Renal cortex interstitium (tissue), 11 donors: ENCODE results near the gene HOXA13. TPM values are rescaled to one million over a fixed set of nuclear protein-coding genes. Genes with fewer than 3 reads are reported as not detected.

Experiments used
- DNase-seq, 11 donors: peaks; one replicate each; pipeline ENCODE4 v3.0.0-alpha.2; 2013; ENCODE audit warnings: low read depth in 9 of 11, low spot score in 4 of 11; ENCODE audit errors: extremely low read depth in 1 of 11
- polyA plus RNA-seq, 3 donors: library from polyadenylated mRNA; unstranded; fragments of 120-200 nt; gene quantifications; one replicate each; pipeline ENCODE4 v1.2.1, GENCODE V29; 2013; ENCODE audit not compliant: insufficient read length in 3 of 3

HOXA13 gene
- polyA plus RNA-seq, 3 donors: 0.01 TPM; not detected in 2

DNA sequence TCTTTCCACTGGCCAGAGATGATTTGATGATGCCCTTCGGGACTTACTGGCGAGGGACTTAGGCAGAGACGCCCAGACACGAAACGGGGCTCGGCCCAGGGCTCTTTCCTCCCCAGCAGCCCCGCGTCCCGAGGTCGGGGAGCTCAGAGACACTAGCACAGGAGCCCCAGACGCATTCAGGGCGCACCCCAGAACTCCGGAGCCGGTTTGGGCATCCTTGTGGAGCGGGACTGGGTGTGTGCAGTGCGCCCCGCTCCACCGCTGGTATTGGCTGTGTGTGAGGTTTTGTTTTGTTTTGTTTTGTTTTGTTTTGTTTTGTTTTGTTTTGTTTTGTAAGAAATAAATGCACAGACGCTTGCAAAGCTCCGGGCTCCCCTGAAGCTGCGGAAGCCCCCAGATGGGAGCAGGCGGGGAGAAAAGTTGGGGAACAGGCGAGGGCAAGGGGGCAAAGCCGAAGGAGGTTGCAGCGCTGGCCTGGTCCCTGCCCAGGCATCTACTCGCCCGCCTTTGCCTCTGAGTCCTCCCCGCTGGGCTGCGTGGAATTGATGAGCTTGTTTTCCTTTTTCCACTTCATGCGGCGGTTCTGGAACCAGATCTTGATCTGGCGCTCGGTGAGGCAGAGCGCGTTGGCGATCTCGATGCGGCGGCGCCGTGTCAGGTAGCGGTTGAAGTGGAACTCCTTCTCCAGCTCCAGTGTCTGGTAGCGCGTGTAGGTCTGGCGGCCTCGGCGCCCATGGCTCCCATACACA is 54.6 kb downstream of the HOXA13 start:
- no peak for DNase-seq

DNA sequence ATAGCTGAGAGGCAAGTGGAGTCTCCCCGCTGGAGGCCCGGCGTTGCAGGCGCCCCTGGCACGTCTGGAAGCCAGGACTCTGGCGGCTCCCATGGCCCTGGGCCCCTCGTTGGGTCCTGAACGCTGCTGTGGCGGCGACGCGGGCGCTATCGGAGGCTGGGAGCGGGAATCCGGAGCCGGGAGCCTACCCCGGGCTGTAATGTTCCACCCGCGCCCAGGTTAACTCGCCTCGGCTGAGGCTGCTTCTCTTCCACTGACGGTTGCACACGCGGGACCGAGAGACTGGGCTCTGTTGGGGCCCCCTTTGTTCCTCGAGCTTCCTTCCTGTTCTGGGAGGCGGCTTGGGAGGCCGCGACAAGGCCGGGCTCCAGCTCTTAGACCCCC is 55.1 kb downstream of the HOXA13 start:
- no peak for DNase-seq

Other genes with a start within 250 kb of the HOXA13 start
- gene HOXA1, start 104.1 kb downstream of the HOXA13 start, polyA plus RNA-seq: 1 to 10 TPM; 2.5 to 3.4 (median 2.7) TPM
- gene HOXA2, start 97.4 kb downstream of the HOXA13 start, polyA plus RNA-seq: 10 to 100 TPM; 10.8 to 11.1 (median 10.8) TPM
- 10 to 100 TPM; 20.1 to 31.6 (median 23.8) TPM for gene HOXA4, start 69.3 kb downstream of the HOXA13 start, polyA plus RNA-seq
- gene HOXA5, start 56.4 kb downstream of the HOXA13 start, polyA plus RNA-seq: 10 to 100 TPM; 70.3 to 89.0 (median 71.1) TPM
- 10 to 100 TPM; 24.6 to 48.9 (median 36.8) TPM for gene HOXA6, start 52.3 kb downstream of the HOXA13 start, polyA plus RNA-seq
- gene HOXA3, start 47.5 kb downstream of the HOXA13 start, polyA plus RNA-seq: 10 to 100 TPM; 42.4 to 62.7 (median 42.7) TPM
- gene HOXA7, start 43.4 kb downstream of the HOXA13 start, polyA plus RNA-seq: 10 to 100 TPM; 24.3 to 31.7 (median 31.4) TPM
- 100 to 1,000 TPM; 107 to 119 (median 118) TPM for gene HOXA9, start 34.6 kb downstream of the HOXA13 start, polyA plus RNA-seq
- gene HOXA10, start 25.8 kb downstream of the HOXA13 start, polyA plus RNA-seq: 100 to 1,000 TPM; 140 to 148 (median 145) TPM
- 10 to 100 TPM; 35.9 to 44.0 (median 37.0) TPM for gene HOXA11, start 14.9 kb downstream of the HOXA13 start, polyA plus RNA-seq
- under 1 TPM in 2 of 3 donors, not detected in 1; 0.09 to 0.11 TPM for gene EVX1, start 42.7 kb upstream of the HOXA13 start, polyA plus RNA-seq